ENCODE measurements around the gene COG7.

COG7 gene

GRCh38 chr16:23375643-23376042 is 77.3 kb downstream of the COG7 start:
- CTCF ChIA-PET, result interaction anchor here (1.0 to 1.2 kb wide), 2 partner anchors 60 to 194 kb away, joined by 3 to 4 read pairs; no protein-coding TSS in a partner anchor
- POLR2A ChIA-PET, result no interaction called here

More at GRCh38 chr16:23375643-23376042, 77.3 kb downstream of the COG7 start:
- Histone ChIP-seq H3K36me3 (ENCODE audit: control insufficient read depth in 2 of 2, insufficient read depth in 1 of 2, low read length in 2 of 2) (no peaks in the 10 kb centered on the region), H3K4me3 (ENCODE audit: low read depth, low read length) (no peak overlapping the region), H3K9me3 (ENCODE audit: control insufficient read depth, insufficient read depth, low read depth, low read length) (no peaks in the 10 kb centered on the region), H3K4me1 (ENCODE audit: control insufficient read depth, insufficient read depth, low read length) (no peaks in the 10 kb centered on the region), H3K27ac (ENCODE audit: extremely low read depth, low read depth, low read length) (no peak overlapping the region)
- TF ChIP-seq ZNF221 (tag by site-specific recombination; IDR thresholded peaks at IDR 0.05; ENCODE audit: borderline replicate concordance) (no peak), FEZF1 (tag by site-specific recombination; IDR thresholded peaks at IDR 0.05) (no peak), ZFP37 (tag by site-specific recombination; IDR thresholded peaks at IDR 0.05) (no peak), ZNF398 (tag by site-specific recombination; IDR thresholded peaks at IDR 0.05) (no peak), ZNF549 (tag by site-specific recombination; IDR thresholded peaks at IDR 0.05) (no peak), ZBTB17 (tag by site-specific recombination; IDR thresholded peaks at IDR 0.05) (no peak), ZNF433 (tag by site-specific recombination; IDR thresholded peaks at IDR 0.05; ENCODE audit: low read depth) (no peak), GLI2 (tag by site-specific recombination; IDR thresholded peaks at IDR 0.05; ENCODE audit: borderline replicate concordance, low read depth) (no peak), ZNF600 (tag by site-specific recombination; IDR thresholded peaks at IDR 0.05) (no peak), ZFP41 (tag by site-specific recombination; IDR thresholded peaks at IDR 0.05; ENCODE audit: borderline replicate concordance) (no peak), ZNF514 (tag by site-specific recombination; IDR thresholded peaks at IDR 0.05) (no peak), ZBTB26 (tag by site-specific recombination; optimal IDR thresholded peaks at IDR 0.05) (no peak), ZNF548 (tag by site-specific recombination; IDR thresholded peaks at IDR 0.05) (no peak), ZNF785 (tag by site-specific recombination; IDR thresholded peaks at IDR 0.05) (no peak), ZNF48 (tag by site-specific recombination; IDR thresholded peaks at IDR 0.05) (no peak), KLF9 (tag by site-specific recombination; IDR thresholded peaks at IDR 0.05; ENCODE audit: low read depth) (no peak), BCL11B (tag by site-specific recombination; IDR thresholded peaks at IDR 0.05; ENCODE audit: low read depth) (no peak)
- TF ChIP-seq, protein P1, sequence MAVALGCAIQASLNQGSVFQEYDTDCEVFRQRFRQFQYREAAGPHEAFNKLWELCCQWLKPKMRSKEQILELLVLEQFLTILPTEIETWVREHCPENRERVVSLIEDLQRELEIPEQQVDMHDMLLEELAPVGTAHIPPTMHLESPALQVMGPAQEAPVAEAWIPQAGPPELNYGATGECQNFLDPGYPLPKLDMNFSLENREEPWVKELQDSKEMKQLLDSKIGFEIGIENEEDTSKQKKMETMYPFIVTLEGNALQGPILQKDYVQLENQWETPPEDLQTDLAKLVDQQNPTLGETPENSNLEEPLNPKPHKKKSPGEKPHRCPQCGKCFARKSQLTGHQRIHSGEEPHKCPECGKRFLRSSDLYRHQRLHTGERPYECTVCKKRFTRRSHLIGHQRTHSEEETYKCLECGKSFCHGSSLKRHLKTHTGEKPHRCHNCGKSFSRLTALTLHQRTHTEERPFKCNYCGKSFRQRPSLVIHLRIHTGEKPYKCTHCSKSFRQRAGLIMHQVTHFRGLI (tag by site-specific recombination; IDR thresholded peaks at IDR 0.05), result no peak
- TF ChIP-seq, protein P2, sequence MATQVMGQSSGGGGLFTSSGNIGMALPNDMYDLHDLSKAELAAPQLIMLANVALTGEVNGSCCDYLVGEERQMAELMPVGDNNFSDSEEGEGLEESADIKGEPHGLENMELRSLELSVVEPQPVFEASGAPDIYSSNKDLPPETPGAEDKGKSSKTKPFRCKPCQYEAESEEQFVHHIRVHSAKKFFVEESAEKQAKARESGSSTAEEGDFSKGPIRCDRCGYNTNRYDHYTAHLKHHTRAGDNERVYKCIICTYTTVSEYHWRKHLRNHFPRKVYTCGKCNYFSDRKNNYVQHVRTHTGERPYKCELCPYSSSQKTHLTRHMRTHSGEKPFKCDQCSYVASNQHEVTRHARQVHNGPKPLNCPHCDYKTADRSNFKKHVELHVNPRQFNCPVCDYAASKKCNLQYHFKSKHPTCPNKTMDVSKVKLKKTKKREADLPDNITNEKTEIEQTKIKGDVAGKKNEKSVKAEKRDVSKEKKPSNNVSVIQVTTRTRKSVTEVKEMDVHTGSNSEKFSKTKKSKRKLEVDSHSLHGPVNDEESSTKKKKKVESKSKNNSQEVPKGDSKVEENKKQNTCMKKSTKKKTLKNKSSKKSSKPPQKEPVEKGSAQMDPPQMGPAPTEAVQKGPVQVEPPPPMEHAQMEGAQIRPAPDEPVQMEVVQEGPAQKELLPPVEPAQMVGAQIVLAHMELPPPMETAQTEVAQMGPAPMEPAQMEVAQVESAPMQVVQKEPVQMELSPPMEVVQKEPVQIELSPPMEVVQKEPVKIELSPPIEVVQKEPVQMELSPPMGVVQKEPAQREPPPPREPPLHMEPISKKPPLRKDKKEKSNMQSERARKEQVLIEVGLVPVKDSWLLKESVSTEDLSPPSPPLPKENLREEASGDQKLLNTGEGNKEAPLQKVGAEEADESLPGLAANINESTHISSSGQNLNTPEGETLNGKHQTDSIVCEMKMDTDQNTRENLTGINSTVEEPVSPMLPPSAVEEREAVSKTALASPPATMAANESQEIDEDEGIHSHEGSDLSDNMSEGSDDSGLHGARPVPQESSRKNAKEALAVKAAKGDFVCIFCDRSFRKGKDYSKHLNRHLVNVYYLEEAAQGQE (tag by site-specific recombination; IDR thresholded peaks at IDR 0.05), result no peak
- TF ChIP-seq, protein P3, sequence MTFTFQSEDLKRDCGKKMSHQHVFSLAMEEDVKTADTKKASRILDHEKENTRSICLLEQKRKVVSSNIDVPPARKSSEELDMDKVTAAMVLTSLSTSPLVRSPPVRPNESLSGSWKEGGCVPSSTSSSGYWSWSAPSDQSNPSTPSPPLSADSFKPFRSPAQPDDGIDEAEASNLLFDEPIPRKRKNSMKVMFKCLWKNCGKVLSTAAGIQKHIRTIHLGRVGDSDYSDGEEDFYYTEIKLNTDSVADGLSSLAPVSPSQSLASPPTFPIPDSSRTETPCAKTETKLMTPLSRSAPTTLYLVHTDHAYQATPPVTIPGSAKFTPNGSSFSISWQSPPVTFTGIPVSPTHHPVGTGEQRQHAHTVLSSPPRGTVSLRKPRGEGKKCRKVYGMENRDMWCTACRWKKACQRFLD (tag by site-specific recombination; IDR thresholded peaks at IDR 0.05), result no peak
